22Rv1 (cell line): ENCODE results near the gene POLR3H.

ENCODE experiments used
- H3K27ac ChIP-seq: fragments of 450-650 bp; 2 replicates; pipeline ENCODE4 v1.5.1; 2017
- CTCF ChIP-seq: fragments of 450-650 bp; IDR thresholded peaks from 2 replicates; pipeline ENCODE4 v1.5.1; 2017; ENCODE audit warnings: mild to moderate bottlenecking
- ZFX ChIP-seq: fragments of 450-650 bp; IDR thresholded peaks from 2 replicates; pipeline ENCODE4 v1.6.1; 2017; ENCODE audit warnings: antibody characterized with exemption, borderline replicate concordance

POLR3H gene

GRCh38 chr22:41504397-41504796 is 39.9 kb downstream of the POLR3H start:
- TF ChIP-seq ZFX: no peak
- no peak overlapping the region for H3K27ac ChIP-seq

GRCh38 chr22:41501209-41501608 is 43.1 kb downstream of the POLR3H start:
- peak; percentile 29; the same call in 1 of the 2 replicates for TF ChIP-seq CTCF
- TF ChIP-seq ZFX: no peak
- H3K27ac ChIP-seq: no peak overlapping the region

DNA sequence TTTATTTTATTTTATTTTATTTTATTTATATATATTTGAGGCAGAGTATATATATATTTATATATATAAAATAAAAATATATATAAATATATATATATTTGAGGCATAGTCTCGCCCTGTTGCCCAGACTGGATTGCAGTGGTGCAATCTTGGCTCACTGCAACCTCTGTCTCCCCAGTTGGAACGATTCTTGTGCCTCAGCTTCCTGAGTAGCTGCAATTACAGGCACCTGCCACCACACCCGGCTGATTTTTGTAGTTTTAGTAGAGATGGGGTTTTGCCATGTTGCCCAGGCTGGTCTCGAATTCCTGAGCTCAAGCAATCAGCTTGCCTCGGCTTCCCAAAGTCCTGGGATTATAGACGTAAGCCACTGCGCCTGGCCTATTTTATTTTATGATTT is 44.0 kb downstream of the POLR3H start:
- no peak for TF ChIP-seq ZFX
- TF ChIP-seq CTCF: no peak

GRCh38 chr22:41499624-41500280 is 44.5 kb downstream of the POLR3H start:
- H3K27ac ChIP-seq: no peak overlapping the region
- no peak for TF ChIP-seq ZFX
- TF ChIP-seq CTCF: no peak

More for the DNA sequence above, 44.0 kb downstream of the POLR3H start:
- no peak overlapping the region for H3K27ac ChIP-seq

- no peak overlapping the region for H3K27ac ChIP-seq
- TF ChIP-seq ZFX (no peak), CTCF (no peak)
Observed at GRCh38 chr22:41498303-41498835, 45.9 kb downstream of the POLR3H start.

DNA sequence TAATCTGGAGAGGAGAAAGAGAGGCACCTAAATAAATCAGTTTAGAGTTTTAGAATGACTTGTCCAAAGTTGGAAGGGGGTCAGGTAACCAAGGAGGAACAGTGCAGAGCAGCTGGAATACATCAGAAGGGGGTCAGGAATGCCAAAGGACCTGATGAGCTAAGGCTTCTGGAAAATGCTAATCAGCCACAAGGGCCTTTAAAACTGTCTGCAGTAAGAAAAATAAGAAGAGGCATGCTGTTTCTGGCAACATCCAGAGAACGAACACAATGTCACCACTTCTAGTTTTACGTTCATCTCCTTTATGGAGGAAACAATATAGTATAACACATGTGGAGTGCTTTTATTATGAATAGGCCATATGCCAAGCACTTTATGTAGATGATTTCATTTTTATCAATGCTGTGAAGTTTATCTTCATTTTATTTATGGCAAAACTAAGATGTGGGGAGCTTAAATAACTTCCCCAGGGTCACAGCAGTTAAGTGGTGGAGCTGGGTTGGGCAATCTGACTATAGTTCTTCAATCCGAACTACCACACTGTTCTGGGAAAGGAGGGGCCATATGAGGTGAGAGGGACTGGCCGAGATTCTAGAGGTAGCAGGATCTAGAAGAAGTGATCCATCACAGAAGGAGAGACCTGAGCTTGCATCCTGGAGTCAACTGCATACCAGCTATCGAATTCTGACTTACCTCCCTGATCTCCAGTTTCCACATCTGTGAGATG is 52.7 kb downstream of the POLR3H start:
- TF ChIP-seq ZFX: no peak
- no peak for TF ChIP-seq CTCF
- H3K27ac ChIP-seq: no peak overlapping the region

GRCh38 chr22:41488596-41489385 is 55.5 kb downstream of the POLR3H start:
- no peak overlapping the region for H3K27ac ChIP-seq
- no peak for TF ChIP-seq ZFX
- no peak for TF ChIP-seq CTCF
